Retinal pigment epithelial cell (primary cell): Measurements from ENCODE around the gene RAB17.

Source experiments
- DNase-seq: peaks from one replicate; pipeline ENCODE4 v3.0.0-alpha.2; 2010; ENCODE audit warnings: low read depth
- H3K4me3 ChIP-seq: 2 replicates; pipeline ENCODE4 v1.5.1; 2011; ENCODE audit warnings: mild to moderate bottlenecking, low read length, control low read depth, moderate library complexity
- TF ChIP-seq, protein P1 (sequence below): conservative IDR thresholded peaks from 2 replicates; pipeline ENCODE4 v1.5.1; 2011; ENCODE audit warnings: low read depth, low read length, control low read depth, inconsistent platforms

The RAB17 gene, protein sequence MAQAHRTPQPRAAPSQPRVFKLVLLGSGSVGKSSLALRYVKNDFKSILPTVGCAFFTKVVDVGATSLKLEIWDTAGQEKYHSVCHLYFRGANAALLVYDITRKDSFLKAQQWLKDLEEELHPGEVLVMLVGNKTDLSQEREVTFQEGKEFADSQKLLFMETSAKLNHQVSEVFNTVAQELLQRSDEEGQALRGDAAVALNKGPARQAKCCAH

GRCh38 chr2:237590272-237591140 lies at the start of gene RAB17:
TSS of gene RAB17 (minus strand) at chr2:237590734. CDS start at chr2:237586154, 4,580 bp downstream.
- DNase-seq = no peak
- H3K4me3 ChIP-seq = peak within 1 kb of the TSS; percentile 11
- TF ChIP-seq, protein P1, sequence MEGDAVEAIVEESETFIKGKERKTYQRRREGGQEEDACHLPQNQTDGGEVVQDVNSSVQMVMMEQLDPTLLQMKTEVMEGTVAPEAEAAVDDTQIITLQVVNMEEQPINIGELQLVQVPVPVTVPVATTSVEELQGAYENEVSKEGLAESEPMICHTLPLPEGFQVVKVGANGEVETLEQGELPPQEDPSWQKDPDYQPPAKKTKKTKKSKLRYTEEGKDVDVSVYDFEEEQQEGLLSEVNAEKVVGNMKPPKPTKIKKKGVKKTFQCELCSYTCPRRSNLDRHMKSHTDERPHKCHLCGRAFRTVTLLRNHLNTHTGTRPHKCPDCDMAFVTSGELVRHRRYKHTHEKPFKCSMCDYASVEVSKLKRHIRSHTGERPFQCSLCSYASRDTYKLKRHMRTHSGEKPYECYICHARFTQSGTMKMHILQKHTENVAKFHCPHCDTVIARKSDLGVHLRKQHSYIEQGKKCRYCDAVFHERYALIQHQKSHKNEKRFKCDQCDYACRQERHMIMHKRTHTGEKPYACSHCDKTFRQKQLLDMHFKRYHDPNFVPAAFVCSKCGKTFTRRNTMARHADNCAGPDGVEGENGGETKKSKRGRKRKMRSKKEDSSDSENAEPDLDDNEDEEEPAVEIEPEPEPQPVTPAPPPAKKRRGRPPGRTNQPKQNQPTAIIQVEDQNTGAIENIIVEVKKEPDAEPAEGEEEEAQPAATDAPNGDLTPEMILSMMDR = no peak

DNA sequence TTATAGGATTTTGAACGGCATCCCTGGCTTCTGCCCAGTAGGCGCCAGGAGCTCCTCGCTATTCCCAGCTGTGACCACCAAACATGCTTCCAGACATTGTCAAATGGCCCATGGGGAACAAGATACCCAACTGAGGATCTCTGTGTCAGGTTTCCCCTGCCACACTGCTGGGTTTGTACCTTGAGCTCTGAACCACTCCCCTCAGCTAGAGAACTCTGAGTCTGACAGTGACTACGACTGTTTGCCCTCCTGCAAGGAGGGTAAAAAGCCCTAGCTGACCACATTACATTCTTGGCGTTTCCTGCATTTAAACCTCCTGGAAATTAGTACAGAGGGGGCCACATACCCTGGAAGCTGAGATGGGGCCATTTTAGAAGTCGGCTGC lies 49.3 kb upstream of the RAB17 start:
- no peak for DNase-seq

GRCh38 chr2:237639052-237639835 lies 48.7 kb upstream of the RAB17 start:
- TF ChIP-seq, protein P1 = no peak
- H3K4me3 ChIP-seq = no peak overlapping the region
- DNase-seq = no peak

More for the DNA sequence above, 49.3 kb upstream of the RAB17 start:
- H3K4me3 ChIP-seq = no peak overlapping the region
- TF ChIP-seq, protein P1 = no peak

- TF ChIP-seq, protein P1 = no peak
- DNase-seq = no peak
- H3K4me3 ChIP-seq = no peak overlapping the region
Observed at GRCh38 chr2:237638176-237638575, 47.6 kb upstream of the RAB17 start.

- DNase-seq = no peak
- no peak overlapping the region for H3K4me3 ChIP-seq
- TF ChIP-seq, protein P1 = no peak
Observed at GRCh38 chr2:237637429-237638135, 47.0 kb upstream of the RAB17 start.

DNA sequence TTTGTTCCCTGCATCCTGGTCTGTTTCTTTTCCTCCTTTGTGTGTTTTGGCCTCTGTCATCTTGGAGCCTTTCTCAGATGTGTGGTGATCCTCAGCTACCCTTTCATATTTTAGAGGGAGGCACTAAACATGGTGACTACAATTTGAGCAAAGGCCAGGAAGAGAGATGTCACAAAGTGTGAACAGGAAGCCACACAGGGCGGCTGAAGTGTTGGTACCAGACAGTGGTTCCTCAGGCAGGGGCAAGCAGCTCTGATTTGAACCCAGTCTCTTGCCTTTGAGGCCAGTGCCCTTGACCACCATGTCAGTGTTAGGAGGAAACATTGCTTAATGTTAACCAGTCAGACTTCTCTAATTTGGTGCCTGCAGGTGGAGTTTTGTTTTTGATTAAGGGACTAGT lies 46.0 kb upstream of the RAB17 start:
- H3K4me3 ChIP-seq = no peak overlapping the region
- TF ChIP-seq, protein P1 = no peak
- DNase-seq = no peak
